LNCaP clone FGC (cell line): ENCODE results near the gene NSMF.
"Not testable (repeated sequence)": the region's sequence is repeated elsewhere in the genome, so short reads cannot be mapped to it uniquely, and the experiment has no call there.

ENCODE experiments used
- DNase-seq: peaks from one replicate; pipeline ENCODE4 v3.0.0-alpha.2; 2011; ENCODE audit warnings: low read depth
- H3K4me3 ChIP-seq: 2 replicates; pipeline ENCODE4 v1.5.1; 2011; ENCODE audit warnings: mild to moderate bottlenecking, low read depth, low read length, control low read depth
- TF ChIP-seq, protein P1 (sequence below): IDR thresholded peaks from 2 replicates; pipeline ENCODE4 v1.5.1; 2012; ENCODE audit warnings: mild to moderate bottlenecking; ENCODE audit not compliant: control insufficient read depth, insufficient read depth; ENCODE audit errors: extremely low read depth

Gene NSMF

DNA sequence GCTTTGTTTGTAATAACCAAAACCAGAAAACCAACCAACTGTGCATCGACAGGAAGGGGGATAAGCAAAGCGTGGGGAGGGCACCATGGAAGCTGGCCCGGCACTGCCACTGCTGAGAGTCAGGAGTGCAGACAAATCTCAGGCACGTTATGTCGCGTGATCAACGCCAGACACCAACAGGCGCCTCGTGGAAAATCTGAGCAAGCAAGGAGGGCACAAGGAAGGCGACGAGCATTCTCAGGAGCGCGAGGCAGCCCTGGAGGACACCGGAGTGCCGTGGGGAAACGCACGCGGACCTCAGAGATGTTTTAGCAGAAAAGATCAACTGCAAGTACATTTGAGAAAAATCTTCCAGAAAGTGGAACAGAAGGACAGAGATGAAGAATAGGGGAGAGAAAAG, 15.1 kb upstream of the NSMF start:
- no peak overlapping the region for H3K4me3 ChIP-seq
- TF ChIP-seq, protein P1, sequence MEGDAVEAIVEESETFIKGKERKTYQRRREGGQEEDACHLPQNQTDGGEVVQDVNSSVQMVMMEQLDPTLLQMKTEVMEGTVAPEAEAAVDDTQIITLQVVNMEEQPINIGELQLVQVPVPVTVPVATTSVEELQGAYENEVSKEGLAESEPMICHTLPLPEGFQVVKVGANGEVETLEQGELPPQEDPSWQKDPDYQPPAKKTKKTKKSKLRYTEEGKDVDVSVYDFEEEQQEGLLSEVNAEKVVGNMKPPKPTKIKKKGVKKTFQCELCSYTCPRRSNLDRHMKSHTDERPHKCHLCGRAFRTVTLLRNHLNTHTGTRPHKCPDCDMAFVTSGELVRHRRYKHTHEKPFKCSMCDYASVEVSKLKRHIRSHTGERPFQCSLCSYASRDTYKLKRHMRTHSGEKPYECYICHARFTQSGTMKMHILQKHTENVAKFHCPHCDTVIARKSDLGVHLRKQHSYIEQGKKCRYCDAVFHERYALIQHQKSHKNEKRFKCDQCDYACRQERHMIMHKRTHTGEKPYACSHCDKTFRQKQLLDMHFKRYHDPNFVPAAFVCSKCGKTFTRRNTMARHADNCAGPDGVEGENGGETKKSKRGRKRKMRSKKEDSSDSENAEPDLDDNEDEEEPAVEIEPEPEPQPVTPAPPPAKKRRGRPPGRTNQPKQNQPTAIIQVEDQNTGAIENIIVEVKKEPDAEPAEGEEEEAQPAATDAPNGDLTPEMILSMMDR, result no peak
- DNase-seq, result no peak

DNA sequence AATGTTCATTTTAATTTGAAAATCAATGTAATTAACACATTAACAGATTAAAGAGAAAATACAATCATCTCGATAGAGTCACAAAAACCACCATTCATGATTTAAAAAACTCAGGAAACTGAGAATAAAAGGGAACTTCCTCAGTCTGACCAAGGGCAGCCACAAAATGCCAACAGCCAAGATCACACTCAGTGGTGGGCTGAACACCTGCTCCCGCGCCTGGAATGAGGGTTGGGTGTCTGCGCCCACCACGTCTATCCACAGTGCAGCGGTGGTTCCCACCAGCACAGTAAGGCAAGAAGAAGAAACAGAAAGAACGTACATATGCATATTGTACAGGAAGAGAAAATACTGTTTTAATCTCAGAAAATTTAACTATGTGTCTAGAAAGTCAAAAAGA, 11.7 kb upstream of the NSMF start:
- no peak overlapping the region for H3K4me3 ChIP-seq
- DNase-seq, result no peak
- TF ChIP-seq, protein P1, result no peak

DNA sequence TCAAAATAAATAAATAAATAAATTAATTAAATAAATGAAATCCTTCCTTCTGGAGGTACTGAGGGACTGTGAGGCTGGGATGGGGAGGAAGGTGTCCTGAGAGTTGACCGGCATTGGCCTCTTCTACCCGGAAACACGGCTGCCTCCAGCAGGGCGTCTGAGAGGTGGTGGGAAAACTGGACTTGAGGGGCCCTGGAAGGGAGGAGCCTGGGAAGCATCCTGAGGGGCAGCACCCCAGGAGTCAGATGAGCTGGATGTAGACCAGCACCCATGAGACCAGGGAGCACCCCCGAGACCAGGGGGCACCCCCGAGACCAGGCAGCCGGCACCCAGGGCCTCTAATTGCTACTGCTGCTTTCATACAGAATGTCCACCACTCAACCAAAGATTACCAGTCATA, 8.8 kb upstream of the NSMF start:
- H3K4me3 ChIP-seq, result no peak overlapping the region
- TF ChIP-seq, protein P1, result no peak
- DNase-seq, result no peak

DNA sequence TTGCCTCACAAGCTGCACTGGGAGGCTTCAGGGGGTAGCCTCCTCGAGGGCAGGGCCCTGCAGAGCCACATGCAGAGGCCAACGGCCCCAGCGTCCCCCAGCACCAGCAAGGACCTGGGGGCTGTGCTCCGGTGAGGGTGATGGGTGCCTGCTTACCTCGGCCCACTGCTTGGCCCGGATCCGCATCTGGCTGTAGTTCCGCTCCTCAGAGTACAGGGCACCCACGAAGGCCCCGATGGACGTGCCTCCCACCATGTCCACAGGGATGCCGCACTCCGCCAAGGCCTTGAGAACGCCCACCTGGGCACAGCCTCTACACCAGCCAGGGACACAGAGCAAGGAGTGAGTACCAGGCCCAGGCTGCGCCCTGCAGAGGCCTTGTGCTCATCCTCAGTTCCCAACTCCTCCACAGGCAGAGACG, 8.0 kb upstream of the NSMF start:
- DNase-seq, result no peak
- TF ChIP-seq, protein P1, result no peak
- no peak overlapping the region for H3K4me3 ChIP-seq

DNA sequence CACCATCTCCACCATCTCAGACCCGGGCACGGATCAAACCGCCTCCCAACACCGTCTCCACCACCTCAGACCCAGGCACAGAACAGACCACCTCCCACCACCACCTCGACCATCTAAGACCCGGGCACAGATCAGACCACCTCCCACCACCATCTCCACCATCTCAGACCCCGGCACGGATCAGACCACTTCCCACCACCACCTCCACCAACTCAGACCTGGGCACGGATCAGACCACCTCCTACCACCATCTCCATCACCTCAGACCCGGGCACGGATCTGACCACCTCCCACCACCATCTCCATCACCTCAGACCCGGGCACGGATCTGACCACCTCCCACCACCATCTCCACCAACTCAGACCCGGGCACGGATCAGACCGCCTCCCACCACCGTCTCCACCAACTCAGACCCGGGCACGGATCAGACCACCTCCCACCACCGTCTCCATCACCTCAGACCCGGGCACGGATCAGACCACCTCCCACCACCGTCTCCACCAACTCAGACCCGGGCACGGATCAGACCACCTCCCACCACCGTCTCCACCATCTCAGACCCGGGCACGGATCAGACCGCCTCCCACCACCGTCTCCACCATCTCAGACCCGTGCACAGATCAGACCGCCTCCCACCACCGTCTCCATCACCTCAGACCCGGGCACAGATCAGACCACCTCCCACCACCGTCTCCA, 7.4 kb upstream of the NSMF start:
- DNase-seq, H3K4me3 ChIP-seq: not testable (repeated sequence)

DNA sequence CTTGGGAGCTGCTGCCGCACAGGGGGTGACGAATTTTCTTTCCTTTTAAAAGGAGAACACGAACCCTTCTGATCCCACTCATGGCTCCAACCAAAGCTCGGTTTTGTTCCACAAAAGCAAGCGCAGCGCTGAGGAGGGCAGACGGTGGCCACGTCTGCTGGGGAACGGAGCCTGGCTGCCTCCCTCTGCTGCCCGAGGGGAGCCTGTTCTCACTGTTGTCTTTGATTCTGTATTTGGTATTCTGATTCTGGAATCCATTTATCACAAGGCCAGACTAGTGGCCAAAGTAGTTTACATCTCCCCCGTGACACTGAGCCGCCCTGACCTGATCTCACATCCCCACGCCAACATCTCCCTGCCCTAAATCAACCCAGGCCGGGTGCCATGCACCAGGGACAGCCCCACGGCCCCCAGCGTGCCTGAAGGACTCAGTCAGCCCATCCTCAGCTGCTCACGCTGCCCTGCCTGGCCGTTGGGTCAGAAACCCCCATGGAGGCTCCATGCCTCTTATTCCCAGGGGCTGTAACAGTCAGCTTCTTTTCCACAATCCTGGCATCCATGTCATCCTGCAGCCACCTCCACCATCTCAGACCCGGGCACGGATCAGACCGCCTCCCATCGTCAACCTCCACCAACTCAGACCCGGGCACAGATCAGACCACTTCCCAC, 6.7 kb upstream of the NSMF start:
- TF ChIP-seq, protein P1, result no peak
- H3K4me3 ChIP-seq, result no peak overlapping the region
- DNase-seq, result no peak

DNA sequence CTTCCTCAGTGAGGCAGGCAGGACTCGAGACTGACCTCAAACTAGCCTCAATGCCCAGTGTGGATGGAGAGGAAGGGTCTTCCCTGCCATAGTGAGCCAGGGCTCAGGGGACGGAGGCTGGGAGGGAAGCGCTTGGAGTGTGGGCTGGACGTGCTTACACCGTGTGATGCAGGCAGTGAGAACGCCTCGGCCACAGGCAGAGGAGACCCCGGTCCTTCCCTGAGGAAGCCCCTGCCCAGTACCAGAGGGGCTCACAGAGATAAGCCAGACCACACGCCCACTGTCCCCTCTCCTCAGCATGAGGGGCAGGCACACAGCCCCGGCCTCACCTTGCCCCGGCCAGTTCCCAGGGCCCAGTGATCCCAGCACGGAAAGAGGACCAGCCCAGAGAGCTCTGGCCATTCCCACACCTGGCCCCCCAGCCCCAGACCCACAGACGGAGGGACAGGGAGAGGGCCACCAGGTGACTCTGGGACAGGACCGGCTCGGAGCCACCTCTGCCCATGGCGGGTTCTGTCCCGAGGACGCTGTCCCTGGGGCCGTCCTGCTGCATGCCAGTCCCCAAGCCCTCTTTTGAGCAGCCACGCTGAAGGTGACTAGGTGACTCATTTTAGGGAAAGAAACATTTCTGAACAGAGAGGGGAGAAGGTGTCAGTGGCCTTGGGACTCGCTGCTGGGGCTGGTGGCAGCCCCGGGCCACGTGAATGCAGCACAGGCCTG, 6.0 kb upstream of the NSMF start:
- TF ChIP-seq, protein P1, result no peak
- no peak for DNase-seq
- no peak overlapping the region for H3K4me3 ChIP-seq
